Head of caudate nucleus (tissue), 42 donors: Measurements from ENCODE around the gene CHPF.

Source experiments
- DNase-seq, 42 donors: peaks; one replicate each; pipeline versions ENCODE4 v3.0.0 to v3.0.0-alpha.2; 2020 to 2021; ENCODE audit warnings: mixed read lengths in 7 of 42
- intact Hi-C: fragments of 100-400 bp; cut with DNase I; formaldehyde crosslinking; loops from one replicate; pipeline ENCODE4 v1.15.0; 2022

CHPF gene

DNA sequence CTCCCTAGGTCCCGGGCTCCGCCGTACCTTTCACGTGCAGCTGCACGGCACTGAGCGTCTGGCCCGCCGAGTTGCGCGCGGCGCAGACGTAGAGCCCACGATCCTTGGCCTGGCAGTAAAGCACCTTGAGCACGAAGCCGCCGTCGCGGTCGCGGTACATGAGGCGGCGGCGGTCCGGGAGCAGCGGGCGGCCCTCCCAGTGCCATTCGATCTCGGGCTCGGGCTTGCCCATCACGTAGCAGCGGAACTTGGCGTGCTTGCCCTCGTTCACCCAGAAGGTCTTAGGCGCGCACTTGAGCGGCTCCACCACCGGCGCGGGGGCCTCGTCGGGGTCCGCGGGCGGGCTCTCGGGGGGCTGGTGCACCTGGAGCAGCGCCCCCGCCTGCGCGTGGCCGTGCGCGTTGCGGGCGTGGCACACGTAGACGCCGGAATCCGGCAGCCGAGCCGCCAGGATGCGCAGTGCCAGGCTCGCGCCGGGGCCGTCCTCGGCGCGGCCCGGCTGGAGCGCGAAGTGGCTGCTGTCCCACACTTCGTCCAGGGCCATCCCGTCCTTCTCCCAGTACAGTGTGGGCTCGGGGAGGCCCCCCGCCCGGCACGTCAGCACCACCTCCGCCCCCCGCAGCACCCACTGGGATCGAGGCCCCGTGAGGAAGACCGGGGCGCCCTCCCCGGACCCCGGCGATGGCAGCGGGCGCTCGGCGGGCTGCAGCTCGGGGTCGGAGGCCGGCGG, 26.8 kb upstream of the CHPF start:
- peak in 36 of 42 donors; percentile 13 to 80 (median 59) for DNase-seq
- intact Hi-C loops, result no loop called here

DNA sequence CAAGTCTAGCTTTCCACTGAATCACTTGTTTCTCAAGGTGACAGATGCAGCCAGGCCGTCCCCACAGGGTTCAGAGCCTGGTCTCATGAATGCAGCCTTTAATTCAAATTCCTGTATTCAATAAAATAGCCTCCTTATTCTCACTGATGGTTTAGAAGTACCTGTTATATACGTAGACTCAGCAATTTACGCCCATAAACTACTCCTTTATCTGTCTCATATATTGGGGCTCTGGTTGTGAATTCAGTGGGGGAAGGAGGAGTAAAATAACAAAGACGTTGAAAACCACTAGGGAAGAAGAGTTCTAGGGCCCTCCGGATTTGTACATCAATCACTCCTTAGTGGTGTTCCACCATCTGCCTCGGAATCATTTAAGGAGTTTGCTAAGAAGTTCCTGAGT, 26.0 kb upstream of the CHPF start:
- intact Hi-C loops, result no loop called here
- DNase-seq, result no peak

DNA sequence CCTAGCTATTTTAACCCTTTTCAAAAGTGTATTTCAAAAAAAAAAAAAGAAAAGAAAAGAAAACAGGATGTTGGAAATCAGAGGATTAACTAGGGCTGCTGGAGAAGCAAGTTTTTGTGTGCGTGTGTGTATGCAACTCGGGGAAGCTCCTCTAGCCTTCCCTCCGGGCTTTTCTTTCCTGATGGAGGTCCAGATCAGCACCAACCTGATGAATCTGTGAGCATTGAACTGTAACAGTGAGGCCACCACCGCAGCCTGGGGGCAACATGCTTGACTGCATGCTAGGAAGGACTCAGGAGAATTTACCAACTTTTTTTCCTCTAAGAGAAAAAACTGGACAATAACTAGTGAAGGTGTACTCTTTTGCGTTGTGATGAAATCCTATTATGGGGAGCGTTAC, 25.4 kb upstream of the CHPF start:
- DNase-seq, result no peak
- intact Hi-C loops, result no loop called here

DNA sequence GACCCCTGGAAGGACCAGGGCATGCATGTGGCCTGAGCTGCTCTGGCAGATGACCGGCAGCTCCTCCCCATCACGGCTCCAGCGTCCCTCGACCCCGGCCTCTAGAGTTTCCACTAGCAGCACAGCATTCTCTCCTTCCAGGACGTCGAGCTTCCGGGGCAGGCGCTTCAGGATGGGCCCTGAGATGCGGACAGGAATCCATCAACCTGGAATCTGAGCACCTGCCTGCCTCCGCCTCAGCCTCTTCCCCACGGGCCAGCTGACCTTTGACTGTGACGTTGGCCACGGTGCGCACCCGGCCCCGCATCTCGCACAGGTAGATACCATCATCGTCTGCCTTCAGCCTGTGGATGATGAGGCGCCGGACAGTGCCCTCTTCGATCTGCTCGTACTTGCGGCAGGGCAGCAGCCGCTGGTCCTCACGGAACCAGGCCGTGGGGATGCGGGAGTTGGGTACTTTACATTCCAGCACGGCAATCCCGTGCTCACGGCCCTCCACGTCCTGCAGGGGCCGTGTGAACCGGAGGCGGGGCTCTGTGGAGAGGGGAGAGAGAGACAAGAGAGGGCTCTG, 24.3 kb upstream of the CHPF start:
- DNase-seq, result no peak
- intact Hi-C loops, result no loop called here

DNA sequence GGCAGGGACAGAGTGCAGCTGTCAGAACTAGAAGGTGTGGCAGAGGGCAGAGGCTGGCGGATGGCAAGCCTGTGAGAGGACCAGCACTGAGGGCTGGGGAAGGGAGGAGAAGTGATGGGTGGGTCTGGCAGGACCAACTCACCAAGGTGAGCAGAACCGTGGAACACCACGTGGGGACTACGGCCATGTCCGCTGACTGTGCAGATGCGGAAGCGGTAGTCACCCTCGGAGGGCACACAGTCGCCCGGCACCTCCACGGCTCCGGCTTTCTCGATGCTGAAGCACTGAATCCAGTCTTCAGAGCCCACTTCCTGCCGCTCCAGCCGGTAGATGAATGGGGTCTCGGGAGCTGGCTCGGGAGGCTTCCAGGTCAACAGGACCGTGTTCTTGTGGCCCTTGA, 23.5 kb upstream of the CHPF start:
- intact Hi-C loops, result no loop called here
- no peak for DNase-seq

DNA sequence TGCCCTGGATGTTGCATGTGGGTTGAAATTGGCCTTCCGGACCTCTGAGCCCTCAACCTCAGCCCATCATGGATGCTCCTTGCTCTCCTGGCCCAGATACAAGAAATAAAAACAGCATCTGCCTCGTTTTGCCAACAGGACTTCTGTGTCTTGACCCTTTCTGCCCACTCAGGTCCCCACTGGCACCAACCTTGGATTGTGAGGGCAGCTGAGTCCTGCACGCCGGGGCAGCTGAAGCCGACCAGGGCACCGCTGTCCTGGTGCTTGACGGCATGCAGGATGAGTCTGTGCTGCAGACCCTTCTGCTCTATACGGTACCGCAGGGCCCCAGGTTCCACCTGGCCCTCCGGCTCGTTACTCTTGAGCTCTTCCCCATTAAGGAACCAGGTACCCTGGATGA, 23.0 kb upstream of the CHPF start:
- intact Hi-C loops, result no loop called here
- DNase-seq, result no peak

DNA sequence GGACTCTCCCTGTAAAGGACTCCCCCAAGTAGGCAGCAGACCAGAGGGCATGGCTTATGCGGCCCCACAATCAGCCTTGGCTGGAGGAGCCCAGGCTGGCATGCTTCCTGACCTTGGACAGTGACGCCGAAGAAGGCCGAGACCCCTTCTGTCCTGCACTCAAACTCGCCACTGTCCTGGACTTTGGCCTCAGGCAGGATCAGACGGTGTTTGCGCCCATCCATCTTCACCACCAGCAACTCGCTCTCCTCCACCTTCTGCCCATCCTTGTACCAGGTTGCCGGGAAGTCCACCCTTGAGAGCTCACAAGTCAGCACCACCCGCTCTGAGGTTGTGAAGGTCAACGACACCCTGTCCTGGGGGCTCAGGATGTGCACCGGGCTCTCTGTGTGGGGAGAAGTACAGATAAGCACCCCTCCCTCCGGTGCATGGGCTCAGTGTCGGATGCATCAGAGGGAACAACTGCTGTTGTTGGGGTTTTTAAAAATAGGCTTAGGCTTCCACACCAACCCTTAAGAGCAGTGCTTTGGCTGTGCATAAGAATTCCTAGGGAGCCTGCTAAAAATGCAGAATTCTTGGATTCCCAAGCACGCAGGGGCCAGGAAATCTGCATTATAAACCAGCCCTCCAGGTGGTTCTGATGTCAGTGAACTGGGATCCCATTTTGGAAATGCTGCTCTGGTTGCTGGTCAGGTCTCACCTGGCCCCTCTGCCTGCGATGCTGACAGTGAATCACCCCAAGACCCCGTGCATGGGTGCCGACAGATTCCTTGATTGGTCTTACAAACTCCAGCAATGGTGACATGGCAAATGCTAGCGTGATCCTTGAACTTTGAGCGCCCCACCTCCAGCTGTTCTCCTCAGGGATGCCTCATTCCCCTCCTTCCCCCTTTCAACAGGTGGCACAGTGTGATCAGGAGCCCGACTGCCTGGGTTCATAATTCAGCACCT, 21.8 kb upstream of the CHPF start:
- DNase-seq, result no peak
- intact Hi-C loops, result no loop called here

DNA sequence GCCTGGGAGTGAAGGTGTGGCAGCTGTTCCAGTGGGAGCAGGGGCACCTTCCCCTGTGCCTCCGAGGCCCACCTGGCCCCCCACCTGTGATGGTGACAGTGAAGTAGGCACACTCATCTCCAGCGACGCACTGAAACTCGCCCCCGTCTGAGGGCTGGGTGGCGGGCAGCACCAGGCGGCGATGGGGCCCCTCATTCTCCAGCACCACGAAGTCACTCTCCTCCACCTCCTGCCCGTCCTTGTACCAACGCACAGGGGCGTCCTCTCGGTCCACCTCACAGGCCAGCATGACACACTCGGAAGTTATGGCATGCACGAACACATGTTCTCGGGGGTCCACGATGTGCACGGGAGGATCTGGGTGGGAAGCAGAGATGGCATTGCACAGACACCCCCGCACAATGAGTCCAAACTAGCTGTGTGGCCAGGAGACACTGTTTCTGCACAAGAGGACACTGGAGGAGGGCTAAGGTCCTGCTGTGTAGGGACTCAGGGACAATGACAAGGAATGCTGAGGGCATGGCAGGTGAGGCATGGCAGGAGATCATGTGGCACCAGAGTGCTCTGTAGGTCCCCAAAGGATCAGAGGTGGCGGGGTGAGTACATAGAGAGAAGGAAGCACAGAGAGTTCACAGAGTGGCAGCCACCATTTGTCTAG, 19.8 kb upstream of the CHPF start:
- DNase-seq, result peak in 1 of 42 donors; percentile 12
- intact Hi-C loops, result no loop called here

DNA sequence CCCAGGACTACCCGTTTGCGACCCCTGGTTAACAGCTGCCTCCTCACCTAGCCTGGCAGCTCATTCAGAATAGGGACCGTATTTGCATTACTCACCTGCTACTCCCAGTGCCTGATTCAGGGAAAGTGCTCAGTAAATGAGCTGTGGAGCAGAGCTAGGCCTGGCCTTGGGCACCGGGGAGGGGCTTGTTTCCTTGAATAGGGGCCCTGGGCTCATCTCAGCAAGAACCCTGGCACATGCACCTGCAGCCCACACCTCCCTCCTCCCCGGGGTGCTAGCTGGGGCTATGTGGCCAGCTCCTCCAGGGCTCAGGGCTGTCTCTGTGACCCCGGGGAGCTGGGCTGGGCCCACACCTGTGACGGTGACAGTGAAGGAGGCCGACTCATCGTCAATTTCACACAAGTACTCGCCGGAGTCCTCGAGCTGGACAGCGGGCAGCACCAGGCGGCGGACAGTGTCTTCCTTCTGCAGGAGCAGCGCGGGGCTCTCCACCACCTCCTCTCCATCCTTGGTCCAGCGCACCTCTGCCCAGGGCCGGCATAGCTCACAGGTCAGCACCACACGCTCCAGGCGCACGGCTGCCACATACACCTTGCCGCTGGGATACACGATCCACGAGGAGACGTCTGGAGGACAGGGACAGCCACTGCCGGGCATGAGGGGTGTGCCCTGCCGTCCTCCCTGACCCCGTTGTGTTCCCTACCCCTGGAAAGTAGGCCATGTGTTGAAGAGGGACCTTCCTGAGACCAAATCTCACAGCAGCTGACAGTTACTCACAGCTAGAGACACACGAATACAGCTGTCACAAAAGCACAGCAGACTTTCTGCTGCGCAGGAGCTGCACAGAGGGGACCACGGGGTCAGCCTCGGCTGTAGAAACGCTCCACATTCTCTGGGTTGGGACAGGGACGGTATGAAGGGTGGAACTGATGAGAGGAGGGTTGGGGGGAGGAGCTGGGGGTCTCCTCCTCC, 18.7 kb upstream of the CHPF start:
- intact Hi-C loops, result no loop called here
- DNase-seq, result peak in 1 of 42 donors; percentile 22

DNA sequence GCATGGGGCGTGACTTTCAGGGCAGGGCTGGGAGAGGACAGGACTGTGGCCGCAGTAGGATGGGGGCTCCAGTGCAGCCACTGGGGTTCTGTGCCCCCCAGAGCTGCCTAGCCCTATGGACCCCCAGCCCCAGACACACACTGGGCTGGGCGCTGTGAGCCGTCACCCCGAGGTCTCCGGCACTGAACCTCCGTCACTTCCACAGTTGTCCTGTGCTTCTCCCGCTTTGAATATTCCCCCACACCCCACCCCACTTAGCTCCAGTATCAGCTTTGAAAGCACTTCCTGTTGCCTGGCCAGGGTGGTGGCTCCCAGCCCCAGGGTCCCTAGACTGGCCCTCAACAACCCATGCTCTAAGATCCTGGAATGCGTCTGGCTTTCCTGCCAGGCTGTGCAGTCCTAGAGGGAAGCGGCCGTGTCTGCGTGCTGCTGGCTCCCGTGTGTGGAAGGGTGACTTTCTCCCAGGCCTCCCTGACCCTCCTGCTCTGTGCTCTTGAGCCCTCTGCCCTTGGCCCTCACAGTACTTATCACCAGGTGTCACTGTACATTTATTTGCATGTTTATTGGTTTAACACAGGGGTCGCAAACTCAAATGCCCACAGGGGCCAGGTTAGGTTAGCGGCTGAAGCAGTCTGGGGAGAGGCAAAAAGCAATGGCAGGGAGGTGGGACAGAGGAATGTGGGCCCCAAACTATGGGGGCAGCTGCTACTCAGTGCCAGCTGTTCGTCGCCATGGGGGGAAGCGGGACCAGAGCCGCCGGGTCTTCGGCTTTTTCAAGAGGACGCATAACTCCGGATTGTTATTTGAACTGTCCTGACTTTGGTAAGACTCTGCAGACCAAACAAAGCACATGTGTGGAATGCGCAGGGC, 17.8 kb upstream of the CHPF start:
- intact Hi-C loops, result no loop called here
- peak in 1 of 42 donors; percentile 7 for DNase-seq

DNA sequence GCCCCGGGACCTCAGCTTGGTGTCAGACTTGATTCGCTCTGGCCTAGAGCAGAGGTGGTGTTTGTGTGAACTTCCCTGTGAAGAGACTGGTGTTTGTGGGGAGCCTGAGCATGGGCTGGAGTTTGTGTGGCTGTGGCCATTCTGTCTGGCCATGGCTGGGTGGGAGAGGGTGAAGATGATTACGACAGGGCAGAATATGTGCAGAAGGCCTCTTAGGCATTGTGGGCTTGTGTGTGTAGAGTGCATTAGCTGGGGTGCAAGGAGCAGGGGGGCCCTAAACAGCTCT, 17.2 kb upstream of the CHPF start:
- intact Hi-C loops, result no loop called here
- no peak for DNase-seq

DNA sequence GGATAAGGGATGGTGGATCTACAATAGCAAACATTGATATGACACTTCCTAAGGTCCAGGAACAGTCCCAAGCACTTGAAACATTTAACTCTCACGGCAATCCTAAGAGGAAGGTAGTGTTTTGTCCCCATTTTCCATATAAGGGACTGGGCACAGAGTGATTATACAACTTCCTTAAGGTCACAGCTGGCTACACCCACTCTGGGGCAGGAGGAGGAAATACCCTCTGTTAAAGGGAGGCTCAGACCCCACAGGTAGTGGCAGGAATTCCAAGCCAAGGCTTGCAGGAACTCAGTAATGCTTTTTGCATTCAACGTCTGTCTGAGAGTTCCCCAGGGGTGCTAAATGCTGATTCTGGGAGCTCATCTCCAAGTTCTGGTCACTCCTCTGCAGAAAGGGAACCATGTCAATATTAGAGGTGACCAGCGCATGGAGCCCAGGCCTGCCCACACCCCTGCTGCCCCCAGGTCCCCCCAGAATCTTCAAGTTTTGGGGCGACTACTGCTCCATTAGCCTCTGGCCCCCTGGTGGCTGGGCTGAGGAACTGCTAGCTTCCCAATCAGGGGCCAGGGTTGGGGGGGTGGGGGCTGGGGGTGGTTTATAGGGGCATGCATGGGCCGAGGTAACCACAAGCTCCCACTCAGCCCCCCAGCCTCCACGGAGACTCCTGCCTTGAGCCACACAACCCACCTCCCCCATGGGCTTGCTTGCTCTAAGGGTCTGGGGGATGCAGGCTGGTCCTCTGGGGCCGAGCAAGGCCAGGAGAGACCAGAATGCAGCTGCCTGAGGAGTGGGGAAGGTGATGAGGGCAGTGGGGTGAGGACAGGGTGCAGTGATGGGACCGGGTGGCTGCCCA, 16.7 kb upstream of the CHPF start:
- DNase-seq, result peak in 2 of 42 donors; percentile 9
- intact Hi-C loops, result no loop called here

DNA sequence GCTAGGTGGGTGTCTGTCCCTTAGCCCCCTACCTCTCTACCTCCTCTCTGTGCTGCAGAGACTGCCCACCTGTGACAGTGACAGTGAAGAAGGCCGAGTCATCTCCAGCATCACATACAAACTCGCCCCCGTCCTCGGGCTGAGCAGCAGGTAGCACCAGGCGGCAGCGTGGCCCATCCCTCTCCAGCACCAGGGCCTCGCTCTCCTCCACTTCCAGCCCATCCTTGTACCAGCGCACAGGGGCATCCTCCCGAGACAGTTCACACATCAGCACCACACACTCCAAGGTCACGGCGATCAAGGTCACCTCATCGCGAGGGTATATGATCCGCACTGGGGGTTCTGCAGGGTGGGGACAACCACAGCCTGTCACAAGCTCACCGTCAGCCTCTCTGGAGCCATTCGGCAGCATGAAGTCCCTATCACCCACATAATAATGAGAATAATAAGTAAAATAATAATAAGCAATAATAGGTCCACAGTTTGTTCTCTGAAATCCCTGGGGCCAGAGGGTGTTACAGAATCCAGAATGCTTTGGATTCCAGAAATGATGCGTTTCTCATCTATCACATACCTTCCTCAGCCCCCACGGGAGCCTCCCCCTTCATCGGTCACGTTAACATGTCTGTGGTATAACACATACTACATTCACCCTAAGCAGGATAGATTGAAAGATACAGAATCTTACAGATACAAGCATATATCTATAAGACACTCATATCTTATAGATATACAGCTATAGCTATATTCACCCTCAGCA, 15.7 kb upstream of the CHPF start:
- intact Hi-C loops, result no loop called here
- DNase-seq, result no peak

DNA sequence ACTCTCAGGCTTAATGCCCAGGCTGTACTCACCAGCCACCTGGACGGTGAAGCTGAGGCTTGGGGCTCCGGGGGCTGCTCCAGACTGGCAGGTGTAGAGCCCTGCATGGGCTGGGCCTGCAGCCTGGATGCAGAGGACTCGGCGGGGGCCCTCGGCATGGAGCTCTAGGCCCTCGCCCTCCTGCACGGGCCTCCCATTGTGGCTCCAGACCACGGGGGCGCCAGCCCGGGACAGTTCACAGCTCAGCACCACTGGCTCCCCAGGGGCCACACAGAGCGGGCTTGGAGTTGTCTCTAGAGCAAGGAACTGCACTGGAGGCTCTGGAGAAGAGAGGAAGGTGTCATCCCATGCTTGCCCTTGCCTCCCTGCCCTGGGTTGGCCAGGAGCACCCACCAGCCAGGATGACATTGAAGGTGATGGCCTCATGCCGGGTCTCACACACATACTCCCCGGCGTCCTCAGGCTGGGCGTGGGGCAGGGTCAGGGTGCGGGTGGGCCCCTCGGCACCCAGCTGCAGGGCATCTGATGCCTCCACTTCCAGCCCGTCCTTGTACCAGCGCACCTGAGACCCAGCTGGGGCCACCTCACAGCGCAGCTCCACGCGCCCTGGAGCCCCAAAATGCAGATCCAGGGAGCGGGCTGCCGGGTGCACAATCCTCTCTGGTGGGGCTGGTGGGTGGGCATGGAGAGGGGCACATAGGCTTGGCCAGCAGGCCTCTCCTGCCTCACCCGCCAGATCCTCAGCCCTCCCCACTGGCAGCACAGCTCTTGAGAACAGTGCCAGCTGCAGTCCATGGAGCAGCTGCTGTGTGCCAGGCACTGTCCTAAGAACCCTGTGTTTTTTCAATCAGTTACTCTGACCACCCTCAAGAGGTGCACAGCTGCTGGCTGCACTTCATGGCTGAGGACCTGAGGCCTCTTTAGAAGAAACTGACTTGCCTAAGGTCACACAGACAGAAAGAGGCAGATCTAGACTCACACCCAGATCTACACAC, 14.5 kb upstream of the CHPF start:
- intact Hi-C loops, result no loop called here
- no peak for DNase-seq

DNA sequence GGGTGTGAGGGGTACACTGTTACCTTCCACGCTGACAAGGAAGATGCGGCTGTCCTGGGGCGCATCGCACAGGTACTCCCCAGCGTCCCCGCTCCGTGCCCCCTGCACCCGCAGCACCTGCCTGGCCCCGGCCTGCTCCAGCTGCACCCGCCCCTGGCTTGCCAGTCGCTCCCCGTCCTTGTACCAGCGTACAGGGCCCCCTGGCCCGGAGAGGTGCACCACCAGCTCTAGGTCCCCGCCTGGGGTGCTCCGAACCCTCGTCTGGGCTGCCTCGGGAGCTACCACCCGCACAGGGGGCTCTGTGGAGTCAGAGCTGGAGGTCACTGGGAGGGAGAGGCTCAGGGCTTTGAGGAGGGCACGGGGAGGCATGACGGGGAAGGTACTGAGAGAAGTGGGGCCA, 13.7 kb upstream of the CHPF start:
- no peak for DNase-seq
- intact Hi-C loops, result no loop called here
